ENCODE data around the gene B3GLCT.

DNA sequence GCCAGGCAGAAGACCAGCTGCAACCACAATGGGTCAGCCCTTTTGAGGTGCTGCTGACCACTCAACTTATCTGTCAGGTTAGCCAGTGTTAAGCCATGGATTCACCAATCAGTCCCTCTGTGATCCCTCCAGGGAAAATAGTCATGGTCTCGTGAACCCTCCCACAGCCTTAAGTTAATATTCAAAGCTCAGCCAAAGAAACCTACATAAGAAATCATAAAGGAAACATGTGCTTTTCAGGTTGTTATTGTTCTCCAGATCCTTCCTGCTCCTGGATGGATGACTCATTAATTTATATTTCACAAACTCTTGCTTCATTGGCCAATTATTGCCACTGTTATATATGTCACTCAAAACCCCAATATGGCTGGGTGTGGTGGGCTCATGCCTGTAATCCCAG lies 161.9 kb downstream of the B3GLCT start:
- TF ChIP-seq JUND (IDR thresholded peaks at IDR 0.05) (no peak), CTCF (IDR thresholded peaks at IDR 0.05; ENCODE audit: low read depth, low read length, missing input control) (no peak), TAF1 (conservative IDR thresholded peaks at IDR 0.05) (no peak), RXRA (IDR thresholded peaks at IDR 0.05) (no peak)
- TF ChIP-seq, protein P1, sequence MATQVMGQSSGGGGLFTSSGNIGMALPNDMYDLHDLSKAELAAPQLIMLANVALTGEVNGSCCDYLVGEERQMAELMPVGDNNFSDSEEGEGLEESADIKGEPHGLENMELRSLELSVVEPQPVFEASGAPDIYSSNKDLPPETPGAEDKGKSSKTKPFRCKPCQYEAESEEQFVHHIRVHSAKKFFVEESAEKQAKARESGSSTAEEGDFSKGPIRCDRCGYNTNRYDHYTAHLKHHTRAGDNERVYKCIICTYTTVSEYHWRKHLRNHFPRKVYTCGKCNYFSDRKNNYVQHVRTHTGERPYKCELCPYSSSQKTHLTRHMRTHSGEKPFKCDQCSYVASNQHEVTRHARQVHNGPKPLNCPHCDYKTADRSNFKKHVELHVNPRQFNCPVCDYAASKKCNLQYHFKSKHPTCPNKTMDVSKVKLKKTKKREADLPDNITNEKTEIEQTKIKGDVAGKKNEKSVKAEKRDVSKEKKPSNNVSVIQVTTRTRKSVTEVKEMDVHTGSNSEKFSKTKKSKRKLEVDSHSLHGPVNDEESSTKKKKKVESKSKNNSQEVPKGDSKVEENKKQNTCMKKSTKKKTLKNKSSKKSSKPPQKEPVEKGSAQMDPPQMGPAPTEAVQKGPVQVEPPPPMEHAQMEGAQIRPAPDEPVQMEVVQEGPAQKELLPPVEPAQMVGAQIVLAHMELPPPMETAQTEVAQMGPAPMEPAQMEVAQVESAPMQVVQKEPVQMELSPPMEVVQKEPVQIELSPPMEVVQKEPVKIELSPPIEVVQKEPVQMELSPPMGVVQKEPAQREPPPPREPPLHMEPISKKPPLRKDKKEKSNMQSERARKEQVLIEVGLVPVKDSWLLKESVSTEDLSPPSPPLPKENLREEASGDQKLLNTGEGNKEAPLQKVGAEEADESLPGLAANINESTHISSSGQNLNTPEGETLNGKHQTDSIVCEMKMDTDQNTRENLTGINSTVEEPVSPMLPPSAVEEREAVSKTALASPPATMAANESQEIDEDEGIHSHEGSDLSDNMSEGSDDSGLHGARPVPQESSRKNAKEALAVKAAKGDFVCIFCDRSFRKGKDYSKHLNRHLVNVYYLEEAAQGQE (IDR thresholded peaks at IDR 0.05), result no peak
- TF ChIP-seq, protein P2, sequence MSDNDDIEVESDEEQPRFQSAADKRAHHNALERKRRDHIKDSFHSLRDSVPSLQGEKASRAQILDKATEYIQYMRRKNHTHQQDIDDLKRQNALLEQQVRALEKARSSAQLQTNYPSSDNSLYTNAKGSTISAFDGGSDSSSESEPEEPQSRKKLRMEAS (IDR thresholded peaks at IDR 0.05), result no peak

Data from liver (tissue), 3 donors.